ENCODE data around the gene CD248.

GRCh38 chr11:66317322-66317722 lies 478 bp upstream of the CD248 start:
- TF ChIP-seq POLR2A (IDR thresholded peaks at IDR 0.05) (no peak), CTCF (IDR thresholded peaks at IDR 0.05) (no peak)
